ENCODE results near the gene GALT.

GALT gene

DNA sequence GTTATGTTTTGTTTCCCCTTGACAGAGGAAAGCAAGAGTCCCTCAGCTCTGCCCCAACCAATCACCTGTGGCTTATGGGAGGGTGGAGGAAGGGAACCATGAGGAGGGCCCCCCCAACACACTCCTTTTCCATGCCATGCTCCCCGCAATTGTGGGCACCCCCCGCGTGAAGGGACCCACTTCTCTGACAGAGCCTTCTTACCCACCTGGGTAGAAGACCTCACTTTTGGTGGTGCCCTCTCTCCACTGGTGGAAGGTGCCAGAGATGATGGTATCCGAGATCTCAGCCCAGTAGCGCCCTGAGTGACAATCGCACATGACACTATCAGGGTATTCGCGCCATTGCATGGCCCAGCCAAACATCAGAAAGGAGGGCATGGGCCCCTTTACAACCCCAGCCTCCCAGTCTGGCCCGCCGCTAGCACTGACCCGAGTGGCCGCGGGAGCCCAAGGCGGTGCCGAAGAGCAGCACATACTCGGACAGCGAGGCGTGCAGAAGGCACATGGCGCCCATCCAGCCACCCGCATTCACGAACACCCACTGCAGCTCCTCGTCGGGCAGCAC is 9.6 kb upstream of the GALT start:
- TF ChIP-seq FOXP2 (optimal IDR thresholded peaks at IDR 0.05; ENCODE audit: borderline replicate concordance, extremely low read depth, extremely low read length, insufficient read depth) = no peak
- TF ChIP-seq TAF1 (IDR thresholded peaks at IDR 0.05; ENCODE audit: borderline replicate concordance, insufficient read depth, low read length) = no peak
- TF ChIP-seq, protein P1, sequence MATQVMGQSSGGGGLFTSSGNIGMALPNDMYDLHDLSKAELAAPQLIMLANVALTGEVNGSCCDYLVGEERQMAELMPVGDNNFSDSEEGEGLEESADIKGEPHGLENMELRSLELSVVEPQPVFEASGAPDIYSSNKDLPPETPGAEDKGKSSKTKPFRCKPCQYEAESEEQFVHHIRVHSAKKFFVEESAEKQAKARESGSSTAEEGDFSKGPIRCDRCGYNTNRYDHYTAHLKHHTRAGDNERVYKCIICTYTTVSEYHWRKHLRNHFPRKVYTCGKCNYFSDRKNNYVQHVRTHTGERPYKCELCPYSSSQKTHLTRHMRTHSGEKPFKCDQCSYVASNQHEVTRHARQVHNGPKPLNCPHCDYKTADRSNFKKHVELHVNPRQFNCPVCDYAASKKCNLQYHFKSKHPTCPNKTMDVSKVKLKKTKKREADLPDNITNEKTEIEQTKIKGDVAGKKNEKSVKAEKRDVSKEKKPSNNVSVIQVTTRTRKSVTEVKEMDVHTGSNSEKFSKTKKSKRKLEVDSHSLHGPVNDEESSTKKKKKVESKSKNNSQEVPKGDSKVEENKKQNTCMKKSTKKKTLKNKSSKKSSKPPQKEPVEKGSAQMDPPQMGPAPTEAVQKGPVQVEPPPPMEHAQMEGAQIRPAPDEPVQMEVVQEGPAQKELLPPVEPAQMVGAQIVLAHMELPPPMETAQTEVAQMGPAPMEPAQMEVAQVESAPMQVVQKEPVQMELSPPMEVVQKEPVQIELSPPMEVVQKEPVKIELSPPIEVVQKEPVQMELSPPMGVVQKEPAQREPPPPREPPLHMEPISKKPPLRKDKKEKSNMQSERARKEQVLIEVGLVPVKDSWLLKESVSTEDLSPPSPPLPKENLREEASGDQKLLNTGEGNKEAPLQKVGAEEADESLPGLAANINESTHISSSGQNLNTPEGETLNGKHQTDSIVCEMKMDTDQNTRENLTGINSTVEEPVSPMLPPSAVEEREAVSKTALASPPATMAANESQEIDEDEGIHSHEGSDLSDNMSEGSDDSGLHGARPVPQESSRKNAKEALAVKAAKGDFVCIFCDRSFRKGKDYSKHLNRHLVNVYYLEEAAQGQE (IDR thresholded peaks at IDR 0.05; ENCODE audit: insufficient read depth in 1 of 2, low read depth in 2 of 2, low read length in 2 of 2) = no peak
- TF ChIP-seq SIN3A (IDR thresholded peaks at IDR 0.05; ENCODE audit: borderline replicate concordance, insufficient read depth, low read length) = no peak
- no peak for TF ChIP-seq POLR2AphosphoS5 (IDR thresholded peaks at IDR 0.05; ENCODE audit: low read depth, low read length)

DNA sequence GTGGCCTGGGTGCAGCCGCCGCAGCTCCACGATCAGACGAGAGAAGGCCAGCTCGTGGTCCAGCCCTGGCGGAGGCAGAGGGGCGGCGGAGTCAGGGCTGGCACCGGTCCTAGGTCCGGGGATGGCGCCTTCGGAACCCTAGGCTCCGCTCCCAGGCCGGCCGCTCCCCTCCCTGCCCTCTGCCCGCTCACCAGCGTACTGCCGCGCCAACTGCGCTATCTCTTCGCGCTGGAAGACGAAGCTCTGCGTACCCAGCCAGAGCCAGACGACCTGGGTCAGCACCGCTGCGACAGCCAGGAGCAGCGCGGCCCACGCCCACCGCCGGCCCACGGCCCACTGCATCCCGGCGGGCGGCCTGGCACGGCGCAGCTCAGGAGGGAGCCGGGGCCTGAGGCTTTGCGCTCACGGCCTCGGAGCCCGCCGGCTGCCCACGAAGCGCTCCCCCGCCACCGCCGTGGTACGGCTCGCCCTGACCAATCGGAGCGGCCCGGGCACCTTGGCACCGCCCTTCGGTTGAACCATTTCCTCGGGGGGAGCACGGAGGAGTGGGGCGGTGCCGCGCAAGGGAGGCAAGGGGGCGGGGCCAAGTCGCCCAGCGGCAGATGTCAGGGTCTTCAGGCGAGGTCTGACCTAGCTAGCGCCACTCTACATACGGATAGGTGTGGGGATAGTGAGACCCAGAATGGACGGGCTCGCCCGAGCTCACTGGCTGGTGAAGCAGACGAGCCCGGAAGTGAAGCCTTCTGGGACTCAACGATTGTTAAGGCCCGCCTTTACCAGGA is 8.9 kb upstream of the GALT start, which contains the start of gene SIGMAR1:
TSS of gene SIGMAR1 (minus strand) at position 432 of the 782 bp plus-strand sequence. CDS start at position 342, 90 bp downstream.
- TF ChIP-seq POLR2AphosphoS5 (IDR thresholded peaks at IDR 0.05; ENCODE audit: low read depth, low read length) (peak; percentile 71), FOXP2 (optimal IDR thresholded peaks at IDR 0.05; ENCODE audit: borderline replicate concordance, extremely low read depth, extremely low read length, insufficient read depth) (peak; percentile 60), TAF1 (IDR thresholded peaks at IDR 0.05; ENCODE audit: borderline replicate concordance, insufficient read depth, low read length) (peak; percentile 81), SIN3A (IDR thresholded peaks at IDR 0.05; ENCODE audit: borderline replicate concordance, insufficient read depth, low read length) (peak; percentile 37; the same call in 1 of the 2 replicates)
- TF ChIP-seq, protein P1 (IDR thresholded peaks at IDR 0.05; ENCODE audit: insufficient read depth in 1 of 2, low read depth in 2 of 2, low read length in 2 of 2) = no peak

DNA sequence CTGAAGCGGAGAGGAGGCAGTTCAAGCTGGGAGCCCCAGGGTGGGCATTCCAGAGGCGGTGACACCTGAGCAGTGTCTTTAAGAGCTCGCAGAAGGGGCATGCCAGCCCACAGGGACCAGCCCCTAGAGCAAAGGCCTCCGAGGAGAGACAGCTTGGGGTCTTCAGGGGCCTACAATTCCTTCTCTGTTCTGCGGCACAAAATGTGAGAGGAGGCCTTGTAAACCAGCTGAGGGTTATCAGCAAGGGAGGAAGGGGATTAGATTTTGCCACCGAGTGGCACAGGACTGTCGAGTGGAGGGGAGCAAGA is 8.4 kb upstream of the GALT start:
- TF ChIP-seq TAF1 (IDR thresholded peaks at IDR 0.05; ENCODE audit: borderline replicate concordance, insufficient read depth, low read length) (no peak), SIN3A (IDR thresholded peaks at IDR 0.05; ENCODE audit: borderline replicate concordance, insufficient read depth, low read length) (no peak), POLR2AphosphoS5 (IDR thresholded peaks at IDR 0.05; ENCODE audit: low read depth, low read length) (no peak), FOXP2 (optimal IDR thresholded peaks at IDR 0.05; ENCODE audit: borderline replicate concordance, extremely low read depth, extremely low read length, insufficient read depth) (no peak)
- TF ChIP-seq, protein P1 (IDR thresholded peaks at IDR 0.05; ENCODE audit: insufficient read depth in 1 of 2, low read depth in 2 of 2, low read length in 2 of 2) = no peak

DNA sequence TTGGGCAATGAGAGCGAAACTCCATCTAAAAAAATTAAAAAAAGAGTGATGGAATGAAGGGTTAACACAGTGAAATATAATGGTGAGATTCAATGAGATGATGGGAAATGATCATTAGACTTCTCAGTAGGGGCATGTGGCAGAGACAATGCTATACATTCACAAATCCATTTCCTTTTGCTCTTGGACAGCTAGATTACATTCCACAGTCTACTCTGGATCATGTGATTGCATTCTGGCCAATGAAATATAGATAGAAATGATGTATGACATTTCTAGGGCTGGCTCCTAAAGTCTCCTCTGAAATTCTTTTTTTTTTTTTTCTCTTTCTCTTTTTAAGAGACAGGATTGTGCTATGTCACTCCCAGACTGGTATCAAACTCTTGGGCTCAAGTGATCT is 3.8 kb upstream of the GALT start:
- TF ChIP-seq POLR2AphosphoS5 (IDR thresholded peaks at IDR 0.05; ENCODE audit: low read depth, low read length) (no peak), FOXP2 (optimal IDR thresholded peaks at IDR 0.05; ENCODE audit: borderline replicate concordance, extremely low read depth, extremely low read length, insufficient read depth) (no peak), TAF1 (IDR thresholded peaks at IDR 0.05; ENCODE audit: borderline replicate concordance, insufficient read depth, low read length) (no peak)

DNA sequence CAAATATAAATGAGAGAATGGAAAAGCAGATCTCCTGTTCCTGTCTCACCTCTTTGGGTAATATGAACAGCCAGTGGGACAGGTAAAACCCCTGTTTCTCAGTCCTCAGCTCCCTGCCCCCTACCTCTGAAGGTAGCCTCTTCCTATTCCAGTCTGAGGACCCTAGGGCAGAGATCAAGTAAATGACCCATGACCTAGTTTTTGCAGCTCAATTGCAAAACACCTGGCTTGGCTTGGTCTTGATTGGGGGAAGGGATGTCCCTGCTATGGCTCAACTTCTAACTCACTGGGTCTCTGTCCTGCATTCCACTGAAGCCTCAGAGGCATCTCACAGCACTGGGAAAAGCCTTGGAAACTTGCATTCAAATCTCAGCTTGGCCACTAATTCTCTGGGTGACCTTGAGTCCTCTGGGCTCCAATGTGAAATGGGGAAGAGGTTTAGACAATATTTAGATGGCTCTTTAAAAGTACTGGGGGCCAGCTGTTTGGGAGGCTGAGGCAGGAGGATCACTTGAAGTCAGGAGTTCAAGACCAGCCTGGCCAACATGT is 1.6 kb upstream of the GALT start:
- TF ChIP-seq POLR2AphosphoS5 (IDR thresholded peaks at IDR 0.05; ENCODE audit: low read depth, low read length) (no peak), FOXP2 (optimal IDR thresholded peaks at IDR 0.05; ENCODE audit: borderline replicate concordance, extremely low read depth, extremely low read length, insufficient read depth) (no peak)
- TF ChIP-seq, protein P1 (IDR thresholded peaks at IDR 0.05; ENCODE audit: insufficient read depth in 1 of 2, low read depth in 2 of 2, low read length in 2 of 2) = no peak

All from PFSK-1 (cell line).